IMR-90 (cell line): ENCODE measurements around the gene USP12.

Experiments used
- CHD1 ChIP-seq: IDR thresholded peaks from 2 replicates; pipeline ENCODE4 v1.6.1; 2012; ENCODE audit warnings: low read depth, low read length, improper control_type of control experiment
- CTCF ChIP-seq: conservative IDR thresholded peaks from 2 replicates; pipeline ENCODE4 v1.5.1; 2012; ENCODE audit warnings: mild to moderate bottlenecking, low read depth, low read length, improper control_type of control experiment
- FOS ChIP-seq: fragments of 150-350 bp; IDR thresholded peaks from 2 replicates; pipeline ENCODE4 v1.6.1; 2016; ENCODE audit warnings: low read depth, low read length
- MXI1 ChIP-seq: IDR thresholded peaks from 2 replicates; pipeline ENCODE4 v1.6.1; 2012; ENCODE audit warnings: low read depth, mild to moderate bottlenecking, low read length, moderate library complexity, borderline replicate concordance
- POLR2A ChIP-seq: IDR thresholded peaks from 2 replicates; pipeline ENCODE4 v1.6.1; 2012; ENCODE audit warnings: mild to moderate bottlenecking, low read depth, low read length
- RCOR1 ChIP-seq: IDR thresholded peaks from 2 replicates; pipeline ENCODE4 v1.6.1; 2012; ENCODE audit warnings: mild to moderate bottlenecking, low read length, improper control_type of control experiment; ENCODE audit not compliant: insufficient replicate concordance
- RFX5 ChIP-seq: IDR thresholded peaks from 2 replicates; pipeline ENCODE4 v1.8.0; 2012; ENCODE audit warnings: low read depth, mild to moderate bottlenecking, low read length, moderate library complexity

GRCh38 chr13:27219611-27220010, 48.0 kb upstream of the USP12 start:
- no peak for TF ChIP-seq CTCF
- no peak for TF ChIP-seq RFX5
- TF ChIP-seq POLR2A, result no peak
- TF ChIP-seq RCOR1, result no peak
- TF ChIP-seq FOS, result no peak
- no peak for TF ChIP-seq MXI1
- TF ChIP-seq CHD1, result no peak
